ENCODE results near the gene LPP. TPM values are rescaled to one million over a fixed set of nuclear protein-coding genes. Genes with fewer than 3 reads are reported as not detected.

The LPP gene
- total and polyA plus RNA-seq, 2 of the 13 experiments (the other 11 are each of a cell fraction or from before 2014, with no cell fraction given): 19.2 to 29.9 TPM

- intact Hi-C loops (cut with micrococcal nuclease; ENCODE audit: unreplicated experiment): no loop called here
- H3K4me3 ChIP-seq (replicated peaks in 1 of 3; ENCODE audit: insufficient read depth in 1 of 3, low read depth in 2 of 3, low read length in 3 of 3): no peak overlapping the region
- ChIA-PET POLR2A (interaction anchor here (1.8 kb wide), 1 partner anchor 8 kb away, joined by 8 read pairs; no protein-coding TSS in a partner anchor), CTCF (ENCODE audit: low intra/inter-chr PET ratio, low total read pairs) (no interaction called here)
- no peaks in the 10 kb centered on the region for H3K27me3 ChIP-seq (ENCODE audit: control insufficient read depth in 1 of 2, insufficient read depth in 2 of 2, low read length in 2 of 2)
- in situ Hi-C loops (cut with HindIII; ENCODE audit: extremely low pct_ligation_motif_present, low pct_unique_long_range_greater_than_20kb): no loop called here
- H3K9ac ChIP-seq (ENCODE audit: insufficient read depth, low read depth, low read length): no peak overlapping the region
- ATAC-seq: no peak
- H3K4me2 ChIP-seq (ENCODE audit: low read depth, low read length): no peak overlapping the region
- no peaks in the 10 kb centered on the region for H3K9me3 ChIP-seq (ENCODE audit: low read length)
- DNase-seq (ENCODE audit: low spot score): no peak
- TF ChIP-seq STAG1 (CRISPR knock-in tag; IDR thresholded peaks at IDR 0.05) (peak; percentile 16; the same call in 1 of the 2 replicates), STAT5B (CRISPR knock-in tag; IDR thresholded peaks at IDR 0.05) (no peak), ERF (CRISPR knock-in tag; IDR thresholded peaks at IDR 0.05) (no peak)
- H3K36me3 ChIP-seq (replicated peaks in 1 of 2; ENCODE audit: control insufficient read depth in 1 of 2, insufficient read depth in 2 of 2, low read length in 2 of 2): no peaks in the 10 kb centered on the region
- peaks cover 82% of the 10 kb centered on the region for H3K4me1 ChIP-seq (ENCODE audit: insufficient read depth, low read length)
- no peak overlapping the region for H2AFZ ChIP-seq (ENCODE audit: low read length)
- BruUV-seq (replicated peaks): no TSS peak
- 95% methylated on average over 2 of the region's 2 CpGs for WGBS (ENCODE audit: low lambda C conversion rate)
- no peak overlapping the region for H3K27ac ChIP-seq (ENCODE audit: extremely low read length, insufficient read depth, low read length)
- H4K20me1 ChIP-seq (ENCODE audit: insufficient read depth, low read length): no peaks in the 10 kb centered on the region
- peaks cover 35% of the 10 kb centered on the region for H3K79me2 ChIP-seq (ENCODE audit: insufficient read depth, low read length)
- no peak for FAIRE-seq
Observed at GRCh38 chr3:188303286-188303799, 149.4 kb downstream of the LPP start.

- Histone ChIP-seq H2AFZ (ENCODE audit: low read length) (no peak overlapping the region), H3K36me3 (replicated peaks in 1 of 2; ENCODE audit: control insufficient read depth in 1 of 2, insufficient read depth in 2 of 2, low read length in 2 of 2) (no peaks in the 10 kb centered on the region), H3K4me2 (ENCODE audit: low read depth, low read length) (no peak overlapping the region), H3K4me1 (ENCODE audit: insufficient read depth, low read length) (peaks cover 77% of the 10 kb centered on the region), H3K79me2 (ENCODE audit: insufficient read depth, low read length) (peaks cover 36% of the 10 kb centered on the region), H3K9me3 (ENCODE audit: low read length) (no peaks in the 10 kb centered on the region), H3K4me3 (replicated peaks in 1 of 3; ENCODE audit: insufficient read depth in 1 of 3, low read depth in 2 of 3, low read length in 3 of 3) (no peak overlapping the region), H3K27me3 (ENCODE audit: control insufficient read depth in 1 of 2, insufficient read depth in 2 of 2, low read length in 2 of 2) (no peaks in the 10 kb centered on the region), H3K27ac (ENCODE audit: extremely low read length, insufficient read depth, low read length) (no peak overlapping the region), H4K20me1 (ENCODE audit: insufficient read depth, low read length) (no peaks in the 10 kb centered on the region), H3K9ac (ENCODE audit: insufficient read depth, low read depth, low read length) (no peak overlapping the region)
- ChIA-PET POLR2A (interaction anchor here (1.8 kb wide), 1 partner anchor 9 kb away, joined by 8 read pairs; no protein-coding TSS in a partner anchor), CTCF (ENCODE audit: low intra/inter-chr PET ratio, low total read pairs) (no interaction called here)
- DNase-seq (ENCODE audit: low spot score) (no peak), FAIRE-seq (no peak), ATAC-seq (no peak)
- TF ChIP-seq ZBTB3 (CRISPR knock-in tag; IDR thresholded peaks at IDR 0.05; ENCODE audit: borderline replicate concordance, low read depth) (no peak), SATB2 (CRISPR knock-in tag; IDR thresholded peaks at IDR 0.05) (no peak)
- BruUV-seq (replicated peaks): no TSS peak
- in situ Hi-C loops (cut with HindIII; ENCODE audit: extremely low pct_ligation_motif_present, low pct_unique_long_range_greater_than_20kb) (no loop called here), intact Hi-C loops (cut with micrococcal nuclease; ENCODE audit: unreplicated experiment) (no loop called here)
- 98% methylated on average over 3 of the region's 3 CpGs for WGBS (ENCODE audit: low lambda C conversion rate)
Observed at GRCh38 chr3:188303823-188304222, 149.9 kb downstream of the LPP start.
